ENCODE data around the gene TCHP. TPM values are rescaled to one million over a fixed set of nuclear protein-coding genes. Genes with fewer than 3 reads are reported as not detected.
"Not testable (repeated sequence)": the region's sequence is repeated elsewhere in the genome, so short reads cannot be mapped to it uniquely, and the experiment has no call there.

Gene TCHP
- total RNA-seq, 1 experiment from 2014 or later = 5.2 TPM

GRCh38 chr12:109926016-109926415 is 25.9 kb downstream of the TCHP start:
- in situ Hi-C loops (cut with HindIII; ENCODE audit: low pct_unique_long_range_greater_than_20kb, low sequenced_read_pairs) = no loop called here
- no peak for DNase-seq (ENCODE audit: low read depth)

GRCh38 chr12:109926488-109927210 is 26.6 kb downstream of the TCHP start:
- in situ Hi-C loops (cut with HindIII; ENCODE audit: low pct_unique_long_range_greater_than_20kb, low sequenced_read_pairs) = no loop called here
- no peak for DNase-seq (ENCODE audit: low read depth)

GRCh38 chr12:109927622-109928021 is 27.5 kb downstream of the TCHP start:
- DNase-seq (ENCODE audit: low read depth) = no peak
- in situ Hi-C loops (cut with HindIII; ENCODE audit: low pct_unique_long_range_greater_than_20kb, low sequenced_read_pairs) = no loop called here

- no peak for DNase-seq (ENCODE audit: low read depth)
- in situ Hi-C loops (cut with HindIII; ENCODE audit: low pct_unique_long_range_greater_than_20kb, low sequenced_read_pairs) = no loop called here
These were observed 28.1 kb downstream of the TCHP start for GRCh38 chr12:109928058-109928656.

GRCh38 chr12:109929326-109929725 is 29.3 kb downstream of the TCHP start:
- in situ Hi-C loops (cut with HindIII; ENCODE audit: low pct_unique_long_range_greater_than_20kb, low sequenced_read_pairs); DNase-seq (ENCODE audit: low read depth): not testable (repeated sequence)

GRCh38 chr12:109930028-109930800 is 30.1 kb downstream of the TCHP start:
- no peak for DNase-seq (ENCODE audit: low read depth)
- in situ Hi-C loops (cut with HindIII; ENCODE audit: low pct_unique_long_range_greater_than_20kb, low sequenced_read_pairs) = no loop called here

GRCh38 chr12:109931143-109931542 is 31.1 kb downstream of the TCHP start:
- in situ Hi-C loops (cut with HindIII; ENCODE audit: low pct_unique_long_range_greater_than_20kb, low sequenced_read_pairs) = no loop called here
- no peak for DNase-seq (ENCODE audit: low read depth)

- no peak for DNase-seq (ENCODE audit: low read depth)
- in situ Hi-C loops (cut with HindIII; ENCODE audit: low pct_unique_long_range_greater_than_20kb, low sequenced_read_pairs) = no loop called here
These were observed 32.9 kb downstream of the TCHP start for GRCh38 chr12:109932878-109933503.

GRCh38 chr12:109934026-109934425 is 34.0 kb downstream of the TCHP start:
- DNase-seq (ENCODE audit: low read depth) = no peak
- in situ Hi-C loops (cut with HindIII; ENCODE audit: low pct_unique_long_range_greater_than_20kb, low sequenced_read_pairs) = no loop called here

GRCh38 chr12:109937371-109937770 is 37.3 kb downstream of the TCHP start:
- no peak for DNase-seq (ENCODE audit: low read depth)
- in situ Hi-C loops (cut with HindIII; ENCODE audit: low pct_unique_long_range_greater_than_20kb, low sequenced_read_pairs) = no loop called here

GRCh38 chr12:109938947-109939346 is 38.9 kb downstream of the TCHP start:
- no peak for DNase-seq (ENCODE audit: low read depth)
- in situ Hi-C loops (cut with HindIII; ENCODE audit: low pct_unique_long_range_greater_than_20kb, low sequenced_read_pairs) = no loop called here

- in situ Hi-C loops (cut with HindIII; ENCODE audit: low pct_unique_long_range_greater_than_20kb, low sequenced_read_pairs) = no loop called here
- no peak for DNase-seq (ENCODE audit: low read depth)
These were observed 39.4 kb downstream of the TCHP start for GRCh38 chr12:109939504-109939903.

GRCh38 chr12:109940339-109940923 is 40.4 kb downstream of the TCHP start:
- in situ Hi-C loops (cut with HindIII; ENCODE audit: low pct_unique_long_range_greater_than_20kb, low sequenced_read_pairs) = no loop called here
- DNase-seq (ENCODE audit: low read depth) = no peak

- in situ Hi-C loops (cut with HindIII; ENCODE audit: low pct_unique_long_range_greater_than_20kb, low sequenced_read_pairs) = no loop called here
- DNase-seq (ENCODE audit: low read depth) = no peak
These were observed 43.7 kb downstream of the TCHP start for GRCh38 chr12:109943811-109944210.

GRCh38 chr12:109944561-109945359 is 44.7 kb downstream of the TCHP start:
- in situ Hi-C loops (cut with HindIII; ENCODE audit: low pct_unique_long_range_greater_than_20kb, low sequenced_read_pairs) = no loop called here
- DNase-seq (ENCODE audit: low read depth) = no peak

- no peak for DNase-seq (ENCODE audit: low read depth)
- in situ Hi-C loops (cut with HindIII; ENCODE audit: low pct_unique_long_range_greater_than_20kb, low sequenced_read_pairs) = no loop called here
These were observed 46.4 kb downstream of the TCHP start for GRCh38 chr12:109946505-109946904.

GRCh38 chr12:109946913-109947312 is 46.8 kb downstream of the TCHP start:
- no peak for DNase-seq (ENCODE audit: low read depth)
- in situ Hi-C loops (cut with HindIII; ENCODE audit: low pct_unique_long_range_greater_than_20kb, low sequenced_read_pairs) = no loop called here

- in situ Hi-C loops (cut with HindIII; ENCODE audit: low pct_unique_long_range_greater_than_20kb, low sequenced_read_pairs) = no loop called here
- DNase-seq (ENCODE audit: low read depth) = no peak
These were observed 47.4 kb downstream of the TCHP start for GRCh38 chr12:109947521-109947920.

All from Caki2 (cell line).